ENCODE measurements around the gene KHSRP. TPM values are rescaled to one million over a fixed set of nuclear protein-coding genes. Genes with fewer than 3 reads are reported as not detected.

Gene KHSRP
- total RNA-seq, 1 experiment from 2014 or later: 288 TPM

GRCh38 chr19:6393074-6393982 is 31.3 kb downstream of the KHSRP start, which contains the start of gene GTF2F1:
GTF2F1 (minus strand) TSS chr19:6393164; CDS start chr19:6392995, 169 bp downstream.
- H3F3A ChIP-seq (ENCODE audit: insufficient read depth, low read depth): 0 out of 2 replicates have a peak, but pooled peaks cover 3% of the 10 kb centered on the region
- ChIA-PET POLR2A (ENCODE audit: unreplicated experiment) (interaction anchor here (0.6 kb wide), 2 partner anchors 32 to 490 kb away, joined by 3 to 4 read pairs; partner anchors contain the start of gene NDUFA11), CTCF (no interaction called here)
- TF ChIP-seq CTCF (conservative IDR thresholded peaks at IDR 0.05) (no peak), EZH2 (IDR thresholded peaks at IDR 0.05; ENCODE audit: low read depth) (no peak)
- BruUV-seq (replicated peaks): TSS peak; percentile 91
- H3K4me3 ChIP-seq: peak within 1 kb of the TSS; percentile 94
- H3K9me3 ChIP-seq (ENCODE audit: insufficient read depth, low read depth): no peaks in the 10 kb centered on the region
- DNase-seq: peak; percentile 72 to 82
- no peaks in the 10 kb centered on the region for H3K9me2 ChIP-seq (ENCODE audit: insufficient read depth)
- no peaks in the 10 kb centered on the region for H4K20me1 ChIP-seq (ENCODE audit: insufficient read depth)
- H3K79me2 ChIP-seq (ENCODE audit: low read depth): peaks cover 15% of the 10 kb centered on the region
- peak within 1 kb of the TSS; percentile 99 for H2AFZ ChIP-seq
- peak within 1 kb of the TSS; percentile 87 for H3K4me2 ChIP-seq
- H3K36me3 ChIP-seq (ENCODE audit: low read depth): no peaks in the 10 kb centered on the region
- H3K27ac ChIP-seq: peak within 1 kb of the TSS; percentile 65
- intact Hi-C loops (cut with micrococcal nuclease; ENCODE audit: unreplicated experiment): loop anchor here (1.0 kb wide), 2 partner anchors 20 to 32 kb away; no protein-coding TSS in a partner anchor
- H3K4me1 ChIP-seq (replicated peaks; ENCODE audit: insufficient read depth): peaks cover 5% of the 10 kb centered on the region
- no peaks in the 10 kb centered on the region for H3K27me3 ChIP-seq (ENCODE audit: insufficient read depth, low read depth)

GRCh38 chr19:6392221-6393073 is 32.2 kb downstream of the KHSRP start:
- no peak for DNase-seq
- Histone ChIP-seq H3K79me2 (ENCODE audit: low read depth) (peaks cover 15% of the 10 kb centered on the region), H3K9me2 (ENCODE audit: insufficient read depth) (no peaks in the 10 kb centered on the region), H3F3A (ENCODE audit: insufficient read depth, low read depth) (0 out of 2 replicates have a peak, but pooled peaks cover 3% of the 10 kb centered on the region), H3K4me1 (replicated peaks; ENCODE audit: insufficient read depth) (peaks cover 5% of the 10 kb centered on the region), H3K27me3 (ENCODE audit: insufficient read depth, low read depth) (no peaks in the 10 kb centered on the region), H3K4me2 (peak overlapping the region; percentile 87), H3K9me3 (ENCODE audit: insufficient read depth, low read depth) (no peaks in the 10 kb centered on the region), H3K36me3 (ENCODE audit: low read depth) (no peaks in the 10 kb centered on the region), H3K27ac (peak overlapping the region; percentile 65), H2AFZ (peak overlapping the region; percentile 99), H3K4me3 (peak overlapping the region; percentile 94), H4K20me1 (ENCODE audit: insufficient read depth) (no peaks in the 10 kb centered on the region)
- BruUV-seq (replicated peaks): TSS peak; percentile 60
- no peak; the same call in 1 of the 2 replicates for TF ChIP-seq CTCF (conservative IDR thresholded peaks at IDR 0.05)
- TF ChIP-seq EZH2 (IDR thresholded peaks at IDR 0.05; ENCODE audit: low read depth): no peak
- CTCF ChIA-PET: no interaction called here
- POLR2A ChIA-PET (ENCODE audit: unreplicated experiment): interaction anchor here (0.6 kb wide), 1 partner anchor 489 kb away, joined by 3 read pairs; the partner anchor contains the start of gene NDUFA11
- intact Hi-C loops (cut with micrococcal nuclease; ENCODE audit: unreplicated experiment): loop anchor here (1.0 kb wide), 2 partner anchors 19 to 33 kb away; no protein-coding TSS in a partner anchor

DNA sequence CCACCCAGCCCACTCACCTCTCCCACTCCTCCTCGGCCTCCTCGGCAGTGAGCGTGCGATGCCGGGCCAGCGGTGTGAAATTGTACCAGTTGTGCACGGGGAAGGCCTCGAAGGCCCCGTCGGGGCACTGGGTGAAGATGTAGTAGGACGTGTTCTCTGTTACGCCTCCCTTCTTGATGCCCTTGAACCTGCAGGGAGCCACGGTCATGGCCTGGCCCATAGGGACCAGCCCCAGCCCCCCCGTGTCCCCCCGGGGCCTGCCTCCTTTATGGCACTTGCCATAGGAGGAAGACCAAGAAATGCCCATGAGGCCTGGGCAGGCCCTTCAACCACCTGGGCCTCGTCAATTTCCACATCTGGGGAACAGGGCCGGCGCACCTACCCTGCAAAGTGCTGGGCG is 37.2 kb downstream of the KHSRP start:
- Histone ChIP-seq H2AFZ (no peak overlapping the region), H3K27me3 (ENCODE audit: insufficient read depth, low read depth) (no peaks in the 10 kb centered on the region), H3K27ac (no peak overlapping the region), H3K36me3 (ENCODE audit: low read depth) (no peaks in the 10 kb centered on the region), H3K79me2 (ENCODE audit: low read depth) (peaks cover 9% of the 10 kb centered on the region), H3F3A (ENCODE audit: insufficient read depth, low read depth) (no peaks in the 10 kb centered on the region), H3K4me1 (replicated peaks; ENCODE audit: insufficient read depth) (peaks cover 5% of the 10 kb centered on the region), H4K20me1 (ENCODE audit: insufficient read depth) (no peaks in the 10 kb centered on the region), H3K4me3 (no peak overlapping the region), H3K4me2 (no peak overlapping the region), H3K9me3 (ENCODE audit: insufficient read depth, low read depth) (no peaks in the 10 kb centered on the region), H3K9me2 (ENCODE audit: insufficient read depth) (no peaks in the 10 kb centered on the region)
- TF ChIP-seq EZH2 (IDR thresholded peaks at IDR 0.05; ENCODE audit: low read depth): no peak
- no peak for TF ChIP-seq CTCF (conservative IDR thresholded peaks at IDR 0.05)
- DNase-seq: no peak
- intact Hi-C loops (cut with micrococcal nuclease; ENCODE audit: unreplicated experiment): no loop called here
- ChIA-PET POLR2A (ENCODE audit: unreplicated experiment) (no interaction called here), CTCF (no interaction called here)
- no TSS peak for BruUV-seq (replicated peaks)
